NCI-H1930 (cell line): Measurements from ENCODE around the gene PDK3.

ENCODE experiments used
- DNase-seq, 2 experiments: peaks; one replicate each; lab custom pipeline; 2025; lab: John Stamatoyannopoulos, UW

The PDK3 gene

GRCh38 chrX:24482823-24483415, 17.8 kb downstream of the PDK3 start:
- no peak for DNase-seq

- DNase-seq, result no peak
Observed at GRCh38 chrX:24483596-24483995, 18.5 kb downstream of the PDK3 start.

GRCh38 chrX:24485323-24485722, 20.2 kb downstream of the PDK3 start:
- DNase-seq, result no peak

GRCh38 chrX:24485976-24486680, 21.0 kb downstream of the PDK3 start:
- DNase-seq, result no peak

GRCh38 chrX:24487571-24487970, 22.5 kb downstream of the PDK3 start:
- DNase-seq, result no peak

- no peak for DNase-seq
Observed at GRCh38 chrX:24491741-24492140, 26.7 kb downstream of the PDK3 start.

- DNase-seq, result no peak
Observed at GRCh38 chrX:24493740-24494581, 28.9 kb downstream of the PDK3 start.

GRCh38 chrX:24494647-24495075, 29.6 kb downstream of the PDK3 start:
- DNase-seq, result no peak

- DNase-seq, result no peak
Observed at GRCh38 chrX:24495700-24496099, 30.6 kb downstream of the PDK3 start.

GRCh38 chrX:24498181-24498580, 33.1 kb downstream of the PDK3 start:
- no peak for DNase-seq

GRCh38 chrX:24498975-24499374, 33.9 kb downstream of the PDK3 start:
- no peak for DNase-seq

GRCh38 chrX:24506082-24506481, 41.0 kb downstream of the PDK3 start:
- no peak for DNase-seq

- DNase-seq, result no peak
Observed at GRCh38 chrX:24508375-24508774, 43.3 kb downstream of the PDK3 start.

GRCh38 chrX:24513416-24513815, 48.3 kb downstream of the PDK3 start:
- DNase-seq, result no peak

- no peak for DNase-seq
Observed at GRCh38 chrX:24515447-24515846, 50.4 kb downstream of the PDK3 start.

GRCh38 chrX:24520472-24520871, 55.4 kb downstream of the PDK3 start:
- DNase-seq, result no peak

- DNase-seq, result no peak
Observed at GRCh38 chrX:24525455-24525854, 60.4 kb downstream of the PDK3 start.

GRCh38 chrX:24526616-24527015, 61.5 kb downstream of the PDK3 start:
- DNase-seq, result no peak

GRCh38 chrX:24528605-24529004, 63.5 kb downstream of the PDK3 start:
- DNase-seq, result no peak

- DNase-seq, result no peak
Observed at GRCh38 chrX:24536551-24536950, 71.5 kb downstream of the PDK3 start.

- no peak for DNase-seq
Observed at GRCh38 chrX:24542756-24543155, 77.7 kb downstream of the PDK3 start.

- DNase-seq, result no peak
Observed at GRCh38 chrX:24547961-24548360, 82.9 kb downstream of the PDK3 start.

- DNase-seq, result no peak
Observed at GRCh38 chrX:24550166-24550565, 85.1 kb downstream of the PDK3 start.
